ENCODE measurements around the gene CMTM4.

GRCh38 chr16:66566051-66566901 lies 130.3 kb downstream of the CMTM4 start, which contains the start of gene CMTM1:
- TF ChIP-seq MAX (IDR thresholded peaks at IDR 0.05) (no peak), RAD21 (IDR thresholded peaks at IDR 0.05; ENCODE audit: low read depth) (no peak), REST (IDR thresholded peaks at IDR 0.05; ENCODE audit: low read depth) (no peak), CREB1 (IDR thresholded peaks at IDR 0.05; ENCODE audit: low read depth) (no peak)

Measured in Ishikawa (cell line).